ENCODE measurements around the gene PTPRK.

The PTPRK gene

GRCh38 chr6:128504003-128504654, 16.3 kb downstream of the PTPRK start:
- TF ChIP-seq CTCF (IDR thresholded peaks at IDR 0.05; ENCODE audit: control extremely low read depth, extremely low read depth, low read depth, missing control alignments): no peak
- POLR2A ChIA-PET: no interaction called here
- CTCF ChIA-PET: no interaction called here
- no peak for DNase-seq (ENCODE audit: extremely low spot score)

GRCh38 chr6:128500749-128501600, 19.4 kb downstream of the PTPRK start:
- DNase-seq (ENCODE audit: extremely low spot score): no peak
- ChIA-PET CTCF (no interaction called here), POLR2A (no interaction called here)
- no peak for TF ChIP-seq CTCF (IDR thresholded peaks at IDR 0.05; ENCODE audit: control extremely low read depth, extremely low read depth, low read depth, missing control alignments)

- POLR2A ChIA-PET: no interaction called here
- no peak for TF ChIP-seq CTCF (IDR thresholded peaks at IDR 0.05; ENCODE audit: control extremely low read depth, extremely low read depth, low read depth, missing control alignments)
- no peak for DNase-seq (ENCODE audit: extremely low spot score)
- CTCF ChIA-PET: interaction anchor here (1.4 kb wide), 1 partner anchor 8 kb away, joined by 4 read pairs; no protein-coding TSS in a partner anchor
These were observed 20.4 kb downstream of the PTPRK start for GRCh38 chr6:128500014-128500413.

- ChIA-PET POLR2A (no interaction called here), CTCF (interaction anchor here (1.4 to 1.7 kb wide), 2 partner anchors 9 to 20 kb away, joined by 4 to 6 read pairs; no protein-coding TSS in a partner anchor)
- TF ChIP-seq CTCF (IDR thresholded peaks at IDR 0.05; ENCODE audit: control extremely low read depth, extremely low read depth, low read depth, missing control alignments): no peak
- DNase-seq (ENCODE audit: extremely low spot score): no peak
These were observed 21.2 kb downstream of the PTPRK start for GRCh38 chr6:128499079-128499731.

GRCh38 chr6:128498234-128498633, 22.2 kb downstream of the PTPRK start:
- no peak for TF ChIP-seq CTCF (IDR thresholded peaks at IDR 0.05; ENCODE audit: control extremely low read depth, extremely low read depth, low read depth, missing control alignments)
- DNase-seq (ENCODE audit: extremely low spot score): no peak
- ChIA-PET POLR2A (no interaction called here), CTCF (interaction anchor here (1.7 kb wide), 1 partner anchor 19 kb away, joined by 6 read pairs; no protein-coding TSS in a partner anchor)

GRCh38 chr6:128495536-128496333, 24.7 kb downstream of the PTPRK start:
- CTCF ChIA-PET: interaction anchor here (1.2 kb wide), 1 partner anchor 10 kb away, joined by 3 read pairs; no protein-coding TSS in a partner anchor
- DNase-seq (ENCODE audit: extremely low spot score): no peak
- no peak for TF ChIP-seq CTCF (IDR thresholded peaks at IDR 0.05; ENCODE audit: control extremely low read depth, extremely low read depth, low read depth, missing control alignments)
- POLR2A ChIA-PET: no interaction called here

All from GM10248 (cell line).